AG10803 (cell line): Measurements from ENCODE around the gene MRPS12.
A peak's percentile ranks its signal among the peaks of the same experiment; 100 is the strongest.
"Not testable (repeated sequence)": the region's sequence is repeated elsewhere in the genome, so short reads cannot be mapped to it uniquely, and the experiment has no call there.

Source experiments
- DNase-seq: peaks from one replicate; pipeline ENCODE4 v3.0.0; 2010; ENCODE audit warnings: low read depth
- H3K4me3 ChIP-seq: 2 replicates; pipeline ENCODE4 v1.5.1; 2011; ENCODE audit warnings: mild to moderate bottlenecking, low read length, control low read depth
- CTCF ChIP-seq: conservative IDR thresholded peaks from 2 replicates; pipeline ENCODE4 v1.5.1; 2011; ENCODE audit warnings: mild to moderate bottlenecking, low read length, control low read depth, inconsistent platforms

Gene MRPS12

GRCh38 chr19:38928391-38929001 is 2.2 kb upstream of the MRPS12 start:
- no peak for TF ChIP-seq CTCF

GRCh38 chr19:38929929-38930775 is 592 bp upstream of the MRPS12 start, which contains the start of gene SARS2:
Gene SARS2 (minus strand): TSS chr19:38930763. CDS start chr19:38930736, 27 bp downstream.
- TF ChIP-seq CTCF, result peak; percentile 85
- DNase-seq, result peak; percentile 92
- peak within 1 kb of the TSS; percentile 98 for H3K4me3 ChIP-seq

More at GRCh38 chr19:38928391-38929001, 2.2 kb upstream of the MRPS12 start:
- H3K4me3 ChIP-seq, result no peak overlapping the region
- DNase-seq, result no peak

DNA sequence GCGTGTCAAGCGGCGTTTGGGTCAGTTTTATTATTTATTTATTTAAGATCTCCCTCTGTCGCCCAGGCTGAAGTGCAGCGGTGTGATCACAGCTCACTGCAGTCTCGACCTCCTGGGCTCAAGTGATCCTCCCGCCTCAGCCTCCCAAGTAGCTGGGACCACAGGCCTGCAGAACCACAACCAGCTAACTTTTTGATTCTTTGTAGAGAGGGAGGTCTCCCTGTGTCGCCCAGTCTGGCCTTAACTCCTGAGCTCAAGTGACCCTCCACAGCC is 713 bp downstream of the MRPS12 start:
- no peak for DNase-seq
- peak overlapping the region; percentile 98 for H3K4me3 ChIP-seq
- no peak for TF ChIP-seq CTCF

DNA sequence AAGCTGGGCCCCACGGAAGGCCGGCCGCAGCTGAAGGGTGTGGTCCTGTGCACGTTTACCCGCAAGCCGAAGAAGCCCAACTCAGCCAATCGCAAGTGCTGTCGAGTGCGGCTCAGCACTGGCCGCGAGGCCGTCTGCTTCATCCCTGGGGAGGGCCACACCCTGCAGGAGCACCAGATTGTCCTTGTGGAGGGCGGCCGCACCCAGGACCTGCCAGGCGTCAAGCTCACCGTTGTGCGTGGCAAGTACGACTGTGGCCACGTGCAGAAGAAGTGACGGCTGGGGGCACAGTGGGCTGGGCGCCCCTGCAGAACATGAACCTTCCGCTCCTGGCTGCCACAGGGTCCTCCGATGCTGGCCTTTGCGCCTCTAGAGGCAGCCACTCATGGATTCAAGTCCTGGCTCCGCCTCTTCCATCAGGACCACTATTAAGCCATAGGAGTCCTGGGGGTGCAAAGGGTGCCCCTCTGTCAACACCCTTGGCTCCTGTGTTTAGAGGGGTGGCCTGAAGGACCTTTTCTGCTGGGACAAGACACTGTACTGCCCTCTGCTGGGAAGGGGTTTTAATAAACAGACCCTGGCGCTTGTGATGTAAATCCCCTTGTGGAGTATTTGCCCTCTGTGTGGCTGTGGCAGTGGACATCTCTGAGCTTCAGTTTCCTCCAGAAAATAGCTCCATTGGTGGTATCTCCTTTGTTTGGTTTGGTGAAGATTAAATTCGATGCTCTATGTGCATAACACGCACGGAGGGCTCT is 1.9 kb downstream of the MRPS12 start:
- peak; percentile 45 for DNase-seq
- H3K4me3 ChIP-seq, result no peak overlapping the region
- TF ChIP-seq CTCF, result peak; percentile 47

GRCh38 chr19:38933544-38933943 is 2.8 kb downstream of the MRPS12 start:
- no peak overlapping the region for H3K4me3 ChIP-seq
- no peak for TF ChIP-seq CTCF

GRCh38 chr19:38939957-38940356 is 9.2 kb downstream of the MRPS12 start:
- TF ChIP-seq CTCF, result no peak
- DNase-seq, result no peak
- H3K4me3 ChIP-seq, result no peak overlapping the region

More at GRCh38 chr19:38933544-38933943, 2.8 kb downstream of the MRPS12 start:
- DNase-seq, result no peak

DNA sequence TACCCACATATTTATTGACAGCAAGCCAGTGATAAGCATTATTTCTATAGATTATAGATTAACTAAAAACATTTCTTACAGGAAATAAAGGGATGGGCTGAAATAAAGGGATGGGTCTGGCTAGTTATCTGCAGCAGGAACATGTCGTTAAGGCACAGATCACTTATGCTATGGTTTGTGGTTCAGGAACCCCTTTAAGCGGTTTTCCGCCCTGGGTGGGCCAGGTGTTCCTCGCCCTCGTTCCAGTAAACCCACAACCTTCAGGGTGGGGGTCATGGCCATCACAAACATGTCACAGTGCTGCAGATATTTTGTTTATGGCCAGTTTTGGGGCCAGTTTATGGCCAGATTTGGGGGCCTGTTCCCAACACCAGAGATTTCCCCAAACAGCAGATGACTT is 10.7 kb downstream of the MRPS12 start:
- not testable (repeated sequence) for DNase-seq, H3K4me3 ChIP-seq
